HL-60 (cell line): Measurements from ENCODE around the gene ME1.

Experiments used
- DNase-seq, 2 experiments: peaks; one replicate each; pipeline ENCODE4 v3.0.0-alpha.2; 2010 to 2020; ENCODE audit warnings: low read depth in 1 of 2, low spot score in 1 of 2
- H3K27ac ChIP-seq: fragments of 250-450 bp; sonication (Bioruptor Pico); replicated peaks from 2 replicates; pipeline ENCODE4 v1.5.1; 2020; ENCODE audit warnings: mild to moderate bottlenecking, moderate library complexity
- H3K27me3 ChIP-seq: fragments of 250-450 bp; sonication (Bioruptor Pico); 2 replicates; pipeline ENCODE4 v1.5.1; 2021; ENCODE audit warnings: mild to moderate bottlenecking, moderate library complexity; ENCODE audit not compliant: insufficient read depth, poor library complexity, severe bottlenecking
- H3K4me3 ChIP-seq: replicated peaks from 2 replicates; pipeline ENCODE4 v1.5.1; 2011; ENCODE audit warnings: mild to moderate bottlenecking, control low read depth, low read length; ENCODE audit not compliant: insufficient read depth
- GABPA ChIP-seq: IDR thresholded peaks from 2 replicates; pipeline ENCODE4 v1.6.1; 2012; ENCODE audit warnings: low read depth
- POLR2AphosphoS5 ChIP-seq: IDR thresholded peaks from 2 replicates; pipeline ENCODE4 v1.6.1; 2012; ENCODE audit warnings: low read depth
- SPI1 ChIP-seq: IDR thresholded peaks from 2 replicates; pipeline ENCODE4 v1.6.1; 2012; ENCODE audit warnings: low read depth, mild to moderate bottlenecking, borderline replicate concordance
- TF ChIP-seq, protein P1 (sequence below): IDR thresholded peaks from 2 replicates; pipeline ENCODE4 v1.6.1; 2012; ENCODE audit warnings: low read depth; ENCODE audit not compliant: insufficient replicate concordance
- TF ChIP-seq, protein P2 (sequence below): IDR thresholded peaks from one replicate; pipeline ENCODE4 v1.5.1; 2011; ENCODE audit warnings: low read length, control low read depth, inconsistent platforms; ENCODE audit not compliant: insufficient read depth

Gene ME1

DNA sequence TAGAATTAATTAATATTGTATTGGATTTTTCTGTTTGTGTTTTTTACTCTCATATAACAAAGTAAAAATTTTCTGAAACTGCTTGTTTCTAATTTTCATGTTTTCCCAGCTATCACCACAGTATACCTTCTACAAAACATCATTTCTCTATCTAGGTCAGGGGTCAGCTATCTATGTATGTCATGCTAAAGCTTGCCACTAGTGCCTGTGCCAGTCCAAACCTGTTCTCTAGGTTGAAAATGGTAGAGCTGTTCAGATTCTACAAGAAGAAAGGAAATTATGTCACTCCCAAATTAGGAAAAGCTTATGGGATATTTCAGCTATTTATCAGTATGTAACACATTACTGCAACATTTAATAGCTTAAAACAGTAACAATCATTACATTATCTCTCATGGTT, 5.8 kb upstream of the ME1 start:
- no peak for DNase-seq
- TF ChIP-seq, protein P1, sequence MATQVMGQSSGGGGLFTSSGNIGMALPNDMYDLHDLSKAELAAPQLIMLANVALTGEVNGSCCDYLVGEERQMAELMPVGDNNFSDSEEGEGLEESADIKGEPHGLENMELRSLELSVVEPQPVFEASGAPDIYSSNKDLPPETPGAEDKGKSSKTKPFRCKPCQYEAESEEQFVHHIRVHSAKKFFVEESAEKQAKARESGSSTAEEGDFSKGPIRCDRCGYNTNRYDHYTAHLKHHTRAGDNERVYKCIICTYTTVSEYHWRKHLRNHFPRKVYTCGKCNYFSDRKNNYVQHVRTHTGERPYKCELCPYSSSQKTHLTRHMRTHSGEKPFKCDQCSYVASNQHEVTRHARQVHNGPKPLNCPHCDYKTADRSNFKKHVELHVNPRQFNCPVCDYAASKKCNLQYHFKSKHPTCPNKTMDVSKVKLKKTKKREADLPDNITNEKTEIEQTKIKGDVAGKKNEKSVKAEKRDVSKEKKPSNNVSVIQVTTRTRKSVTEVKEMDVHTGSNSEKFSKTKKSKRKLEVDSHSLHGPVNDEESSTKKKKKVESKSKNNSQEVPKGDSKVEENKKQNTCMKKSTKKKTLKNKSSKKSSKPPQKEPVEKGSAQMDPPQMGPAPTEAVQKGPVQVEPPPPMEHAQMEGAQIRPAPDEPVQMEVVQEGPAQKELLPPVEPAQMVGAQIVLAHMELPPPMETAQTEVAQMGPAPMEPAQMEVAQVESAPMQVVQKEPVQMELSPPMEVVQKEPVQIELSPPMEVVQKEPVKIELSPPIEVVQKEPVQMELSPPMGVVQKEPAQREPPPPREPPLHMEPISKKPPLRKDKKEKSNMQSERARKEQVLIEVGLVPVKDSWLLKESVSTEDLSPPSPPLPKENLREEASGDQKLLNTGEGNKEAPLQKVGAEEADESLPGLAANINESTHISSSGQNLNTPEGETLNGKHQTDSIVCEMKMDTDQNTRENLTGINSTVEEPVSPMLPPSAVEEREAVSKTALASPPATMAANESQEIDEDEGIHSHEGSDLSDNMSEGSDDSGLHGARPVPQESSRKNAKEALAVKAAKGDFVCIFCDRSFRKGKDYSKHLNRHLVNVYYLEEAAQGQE, result no peak
- TF ChIP-seq, protein P2, sequence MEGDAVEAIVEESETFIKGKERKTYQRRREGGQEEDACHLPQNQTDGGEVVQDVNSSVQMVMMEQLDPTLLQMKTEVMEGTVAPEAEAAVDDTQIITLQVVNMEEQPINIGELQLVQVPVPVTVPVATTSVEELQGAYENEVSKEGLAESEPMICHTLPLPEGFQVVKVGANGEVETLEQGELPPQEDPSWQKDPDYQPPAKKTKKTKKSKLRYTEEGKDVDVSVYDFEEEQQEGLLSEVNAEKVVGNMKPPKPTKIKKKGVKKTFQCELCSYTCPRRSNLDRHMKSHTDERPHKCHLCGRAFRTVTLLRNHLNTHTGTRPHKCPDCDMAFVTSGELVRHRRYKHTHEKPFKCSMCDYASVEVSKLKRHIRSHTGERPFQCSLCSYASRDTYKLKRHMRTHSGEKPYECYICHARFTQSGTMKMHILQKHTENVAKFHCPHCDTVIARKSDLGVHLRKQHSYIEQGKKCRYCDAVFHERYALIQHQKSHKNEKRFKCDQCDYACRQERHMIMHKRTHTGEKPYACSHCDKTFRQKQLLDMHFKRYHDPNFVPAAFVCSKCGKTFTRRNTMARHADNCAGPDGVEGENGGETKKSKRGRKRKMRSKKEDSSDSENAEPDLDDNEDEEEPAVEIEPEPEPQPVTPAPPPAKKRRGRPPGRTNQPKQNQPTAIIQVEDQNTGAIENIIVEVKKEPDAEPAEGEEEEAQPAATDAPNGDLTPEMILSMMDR, result no peak

DNA sequence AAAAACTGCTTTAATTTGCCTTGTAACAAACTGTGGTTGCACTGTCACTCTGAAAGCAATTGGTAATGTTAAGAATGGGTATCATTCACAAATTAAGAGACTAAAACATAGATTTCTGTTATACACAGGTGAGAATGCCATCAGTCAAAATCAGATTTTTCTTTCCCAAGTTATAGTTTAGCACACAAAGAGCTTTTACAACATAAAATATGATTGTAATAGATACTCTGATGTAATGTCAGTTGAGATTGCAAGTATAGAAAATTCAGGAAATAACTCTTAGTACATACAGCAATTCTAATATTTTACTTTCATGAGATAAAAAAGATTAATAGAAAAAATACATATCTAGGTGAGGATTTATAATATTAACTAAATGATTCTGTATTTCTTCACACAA, 2.3 kb upstream of the ME1 start:
- H3K27ac ChIP-seq, result no peak overlapping the region
- H3K4me3 ChIP-seq, result no peak overlapping the region
- no peaks in the 10 kb centered on the region for H3K27me3 ChIP-seq
- TF ChIP-seq, protein P1, result no peak
- TF ChIP-seq SPI1 (no peak), POLR2AphosphoS5 (no peak), GABPA (no peak)
- TF ChIP-seq, protein P2, result no peak
- no peak for DNase-seq

More for the DNA sequence above, 5.8 kb upstream of the ME1 start:
- no peak overlapping the region for H3K4me3 ChIP-seq
- H3K27me3 ChIP-seq, result no peaks in the 10 kb centered on the region
- no peak overlapping the region for H3K27ac ChIP-seq

DNA sequence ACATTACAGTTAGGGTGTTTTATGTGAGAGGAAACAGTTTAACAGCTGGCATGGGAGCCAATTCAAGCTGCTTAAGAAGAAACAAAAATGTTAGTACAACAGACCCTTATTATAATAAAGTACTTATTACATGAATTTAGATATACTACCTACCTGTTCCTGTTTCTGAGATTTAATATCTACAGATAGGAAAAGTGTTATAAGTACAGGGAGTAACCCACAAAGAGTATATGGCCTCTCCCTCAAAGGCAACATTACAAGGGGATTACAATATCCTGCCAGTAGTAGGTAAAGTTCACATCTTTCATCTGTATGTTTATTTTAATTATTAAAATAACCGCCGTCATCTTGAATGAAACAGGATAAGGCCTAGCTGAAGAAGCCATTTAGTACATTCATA, 1.8 kb upstream of the ME1 start:
- no peak overlapping the region for H3K27ac ChIP-seq

More for the DNA sequence above, 1.8 kb upstream of the ME1 start:
- TF ChIP-seq, protein P1, result no peak
- no peak for TF ChIP-seq GABPA
- TF ChIP-seq POLR2AphosphoS5, result no peak
- TF ChIP-seq SPI1, result no peak
- TF ChIP-seq, protein P2, result no peak
- Histone ChIP-seq H3K4me3 (no peak overlapping the region), H3K27me3 (no peaks in the 10 kb centered on the region)
- no peak for DNase-seq
